IMR-90 (cell line): Measurements from ENCODE around the gene LMBR1L. TPM values are rescaled to one million over a fixed set of nuclear protein-coding genes. Genes with fewer than 3 reads are reported as not detected.

Experiments
- ATAC-seq: fragments of 200-7000 bp; cut with Tn5 transposase; 2 replicates; pipeline ENCODE4 v1.9.1; 2020; ENCODE audit warnings: low read depth, mild to moderate bottlenecking, moderate library complexity
- BruUV-seq: library from RNA; stranded (reverse); fragments of 400-500 nt; replicated peaks from 2 replicates; lab custom pipeline; 2021; lab: Mats Ljungman, UMichigan
- CTCF ChIA-PET: fragments of 300-600 bp; formaldehyde crosslinking; extraction: SDS; loops from one replicate; lab custom pipeline; 2021; ENCODE audit warnings: antibody characterized with exemption; lab: Yijun Ruan, JAX
- POLR2A ChIA-PET: fragments of 300-600 bp; sonication (Branson Sonifier 250); formaldehyde crosslinking; loops from one replicate; lab custom pipeline; 2022; ENCODE audit warnings: antibody characterized with exemption; ENCODE audit not compliant: unreplicated experiment; lab: Charles Lee
- DNase-seq: peaks from one replicate; pipeline ENCODE4 v3.0.0; 2013
- H2AFZ ChIP-seq: replicated peaks from 2 replicates; pipeline ENCODE3; 2013; ENCODE audit warnings: low read length, mild to moderate bottlenecking; ENCODE audit not compliant: poor library complexity
- H2AK5ac ChIP-seq: 2 replicates; pipeline ENCODE4 v1.6.1; 2013; ENCODE audit warnings: low read depth, low read length, inconsistent platforms
- H2AK9ac ChIP-seq: replicated peaks from 2 replicates; pipeline ENCODE3; 2013; ENCODE audit warnings: mild to moderate bottlenecking, low read depth, low read length, moderate library complexity; ENCODE audit not compliant: poor library complexity
- H2BK120ac ChIP-seq: 2 replicates; pipeline ENCODE4 v1.6.1; 2013; ENCODE audit warnings: low read depth, low read length, inconsistent platforms
- H2BK15ac ChIP-seq: 3 replicates; pipeline ENCODE4 v1.6.1; 2013; ENCODE audit warnings: low read depth, low read length, inconsistent platforms
- H2BK20ac ChIP-seq: 2 replicates; pipeline ENCODE4 v1.6.1; 2013; ENCODE audit warnings: low read depth, mild to moderate bottlenecking, inconsistent platforms, low read length, moderate library complexity
- H2BK5ac ChIP-seq: 2 replicates; pipeline ENCODE4 v1.6.1; 2013; ENCODE audit warnings: mild to moderate bottlenecking, low read depth, low read length, inconsistent platforms; ENCODE audit not compliant: poor library complexity, severe bottlenecking
- H3K14ac ChIP-seq: replicated peaks from 2 replicates; pipeline ENCODE4 v1.6.1; 2013; ENCODE audit warnings: low read depth, low read length, inconsistent platforms
- H3K18ac ChIP-seq: 2 replicates; pipeline ENCODE4 v1.6.1; 2013; ENCODE audit warnings: low read depth, low read length, control low read depth
- H3K23ac ChIP-seq: 2 replicates; pipeline ENCODE4 v1.6.1; 2013; ENCODE audit warnings: low read depth, low read length, inconsistent platforms
- H3K27ac ChIP-seq: 2 replicates; pipeline ENCODE4 v1.5.1; 2013; ENCODE audit warnings: mild to moderate bottlenecking, control low read depth, low read length; ENCODE audit not compliant: insufficient read depth
- H3K27me3 ChIP-seq: 2 replicates; pipeline ENCODE4 v1.6.1; 2013; ENCODE audit warnings: low read length; ENCODE audit not compliant: control insufficient read depth, insufficient read depth
- H3K36me3 ChIP-seq: 2 replicates; pipeline ENCODE4 v1.6.1; 2013; ENCODE audit warnings: low read length, mixed read lengths; ENCODE audit not compliant: control insufficient read depth, insufficient read depth
- H3K4ac ChIP-seq: 2 replicates; pipeline ENCODE4 v1.6.1; 2013; ENCODE audit warnings: low read depth, low read length, inconsistent platforms
- H3K4me1 ChIP-seq: 2 replicates; pipeline ENCODE4 v1.6.1; 2013; ENCODE audit warnings: low read length, mixed read lengths; ENCODE audit not compliant: control insufficient read depth, insufficient read depth
- H3K4me2 ChIP-seq: 2 replicates; pipeline ENCODE4 v1.6.1; 2013; ENCODE audit warnings: low read depth, mild to moderate bottlenecking, control low read depth, low read length, moderate library complexity
- H3K4me3 ChIP-seq: 2 replicates; pipeline ENCODE4 v1.5.1; 2013; ENCODE audit warnings: low read depth, mild to moderate bottlenecking, control low read depth, low read length, moderate library complexity; ENCODE audit not compliant: insufficient read depth
- H3K56ac ChIP-seq: 2 replicates; pipeline ENCODE4 v1.6.1; 2013; ENCODE audit warnings: low read length, inconsistent platforms; ENCODE audit not compliant: insufficient read depth; ENCODE audit errors: extremely low read depth
- H3K79me1 ChIP-seq, 2 experiments: 2 replicates each; pipeline ENCODE4 v1.6.1; 2013; ENCODE audit warnings: low read length in 2 of 2, inconsistent platforms in 1 of 2, low read depth in 1 of 2
- H3K9ac ChIP-seq: 2 replicates; pipeline ENCODE4 v1.6.1; 2013; ENCODE audit warnings: low read depth, low read length, control low read depth
- H3K9me1 ChIP-seq: 2 replicates; pipeline ENCODE4 v1.6.1; 2013; ENCODE audit warnings: low read length, inconsistent platforms; ENCODE audit not compliant: insufficient read depth
- H3K9me3 ChIP-seq: 2 replicates; pipeline ENCODE4 v1.6.1; 2013; ENCODE audit warnings: low read length; ENCODE audit not compliant: control insufficient read depth, insufficient read depth
- H4K20me1 ChIP-seq: 2 replicates; pipeline ENCODE4 v1.6.1; 2013; ENCODE audit warnings: low read length, inconsistent platforms; ENCODE audit not compliant: insufficient read depth
- H4K5ac ChIP-seq: 2 replicates; pipeline ENCODE4 v1.6.1; 2013; ENCODE audit warnings: mild to moderate bottlenecking, low read depth, low read length, control low read depth
- H4K8ac ChIP-seq, 2 experiments: 2 replicates each; pipeline ENCODE4 v1.6.1; 2013; ENCODE audit warnings: low read depth in 2 of 2, low read length in 2 of 2, control low read depth in 1 of 2, inconsistent platforms in 1 of 2
- H4K91ac ChIP-seq: 2 replicates; pipeline ENCODE4 v1.6.1; 2013; ENCODE audit warnings: low read depth, low read length, inconsistent platforms; ENCODE audit not compliant: insufficient read depth
- CHD1 ChIP-seq: IDR thresholded peaks from 2 replicates; pipeline ENCODE4 v1.6.1; 2012; ENCODE audit warnings: low read depth, low read length, improper control_type of control experiment
- NFE2L2 ChIP-seq: fragments of 150-350 bp; IDR thresholded peaks from 2 replicates; pipeline ENCODE4 v1.6.1; 2016; ENCODE audit warnings: low read depth, mild to moderate bottlenecking, low read length
- RAD21 ChIP-seq: IDR thresholded peaks from 2 replicates; pipeline ENCODE4 v1.6.1; 2012; ENCODE audit warnings: low read length, improper control_type of control experiment
- WGBS, 2 experiments: methylation state at CpG; one replicate each; pipeline versions ENCODE4 v1.1.5 to v1.1.7; 2013; ENCODE audit warnings: missing lambda C conversion rate in 2 of 2; ENCODE audit not compliant: insufficient read length in 1 of 2; ENCODE audit errors: extremely low coverage in 2 of 2; 5-methylcytosine and 5-hydroxymethylcytosine counted together
- dilution Hi-C: fragments of 300-500 bp; cut with HindIII; formaldehyde crosslinking; loops from one replicate; pipeline ENCODE4 v1.14.3; 2018; ENCODE audit warnings: low sequenced_read_pairs; ENCODE audit not compliant: unreplicated experiment
- in situ Hi-C: fragments of 300-500 bp; cut with MboI; formaldehyde crosslinking; loops from 3 replicates; pipeline ENCODE4 v1.14.3; 2019; ENCODE audit warnings: low sequenced_read_pairs, inconsistent platforms, mixed read lengths
- intact Hi-C: fragments of 100-400 bp; cut with micrococcal nuclease; formaldehyde crosslinking; loops from 2 replicates; pipeline ENCODE4 v1.10.0; 2022
- polyA plus RNA-seq, 3 experiments: library from polyadenylated mRNA; depleted of rRNA; stranded (reverse); fragments of >200 nt; gene quantifications; 2 replicates each; pipeline ENCODE4 v1.2.3, GENCODE V29; 2012; ENCODE audit warnings: low replicate concordance in 1 of 3
- total RNA-seq: library from RNA; depleted of rRNA; stranded (reverse); fragments of >200 nt; gene quantifications from 2 replicates; pipeline ENCODE4 v1.2.3, GENCODE V29; 2012

The LMBR1L gene
- total and polyA plus RNA-seq, 2 of the 4 experiments (the other 2 are of a cell fraction) = 33.0 to 44.6 TPM

DNA sequence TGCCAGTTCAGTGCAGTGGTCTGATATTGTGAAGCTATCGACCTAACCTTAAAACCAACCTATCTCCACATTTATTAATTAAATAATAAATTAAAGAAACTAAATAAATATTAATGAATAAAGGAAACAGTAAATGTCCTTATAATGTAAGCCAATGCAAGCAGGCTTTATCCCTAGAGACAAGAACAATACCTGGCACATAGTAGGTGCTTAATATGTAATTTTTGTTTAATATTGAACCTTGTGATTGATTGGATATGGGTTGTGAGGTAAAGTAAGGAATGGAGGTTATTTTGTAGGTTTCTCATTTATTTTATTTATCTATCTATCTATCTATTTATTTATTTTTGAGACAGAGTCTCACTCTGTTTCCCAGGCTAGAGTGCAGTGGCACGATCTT is 28.4 kb upstream of the LMBR1L start:
- no peaks in the 10 kb centered on the region for H3K27me3 ChIP-seq
- H3K9ac ChIP-seq = no peak overlapping the region
- no peak overlapping the region for H4K8ac ChIP-seq
- intact Hi-C loops (loop anchor here (10.0 kb wide), 1 partner anchor 126 kb away; the partner anchor contains the start of gene TUBA1C), dilution Hi-C loops (no loop called here), in situ Hi-C loops (loop anchor here (10.0 kb wide), 1 partner anchor 46 kb away; the partner anchor contains the start of gene TUBA1A)
- H2BK15ac ChIP-seq = no peak overlapping the region
- no peak overlapping the region for H2AK9ac ChIP-seq
- H2BK5ac ChIP-seq = no peak overlapping the region
- CTCF ChIA-PET = interaction anchor here (0.5 to 1.2 kb wide), 2 partner anchors 9 to 57 kb away, joined by 4 to 7 read pairs; no protein-coding TSS in a partner anchor
- H3K9me3 ChIP-seq = no peaks in the 10 kb centered on the region
- H3K18ac ChIP-seq = no peak overlapping the region
- no peak overlapping the region for H4K5ac ChIP-seq
- H2BK20ac ChIP-seq = no peak overlapping the region
- no peak overlapping the region for H2BK120ac ChIP-seq
- H2AK5ac ChIP-seq = no peak overlapping the region
- no peak overlapping the region for H3K56ac ChIP-seq
- H3K27ac ChIP-seq = no peak overlapping the region
- POLR2A ChIA-PET = no interaction called here
- H2AFZ ChIP-seq = no peak overlapping the region
- no peak overlapping the region for H4K91ac ChIP-seq
- H3K14ac ChIP-seq = no peak overlapping the region
- peaks cover 0 to 4% of the 10 kb centered on the region in 2 experiments; a peak in 1 of 4 replicates for H3K79me1 ChIP-seq
- ATAC-seq = no peak
- WGBS, 2 experiments = no CpG with 5 or more reads among the region's 2 CpGs
- no peaks in the 10 kb centered on the region for H3K36me3 ChIP-seq
- H3K4me2 ChIP-seq = no peak overlapping the region
- BruUV-seq = no TSS peak
- no peak overlapping the region for H3K23ac ChIP-seq
- TF ChIP-seq NFE2L2 (no peak), RAD21 (no peak), CHD1 (no peak)
- H3K4me3 ChIP-seq = no peak overlapping the region
- no peaks in the 10 kb centered on the region for H4K20me1 ChIP-seq
- no peaks in the 10 kb centered on the region for H3K4me1 ChIP-seq
- DNase-seq = no peak
- no peak overlapping the region for H3K4ac ChIP-seq
- no peaks in the 10 kb centered on the region for H3K9me1 ChIP-seq
